K562 (cell line): ENCODE measurements around the gene TESK2. TPM values are rescaled to one million over a fixed set of nuclear protein-coding genes. Genes with fewer than 3 reads are reported as not detected.

Experiments used
- BACH1 ChIP-seq: fragments of 200-800 bp; sonication (Bioruptor generic); IDR thresholded peaks from 2 replicates; pipeline ENCODE4 v1.6.1; 2016; ENCODE audit warnings: missing genetic modification characterization, missing compliant biosample characterization
- BMI1 ChIP-seq: fragments of 150-350 bp; IDR thresholded peaks from 2 replicates; pipeline ENCODE4 v1.6.1; 2014; ENCODE audit warnings: low read length
- C11orf30 ChIP-seq: fragments of 450-650 bp; IDR thresholded peaks from 2 replicates; pipeline ENCODE4 v1.6.1; 2016; ENCODE audit warnings: low read depth, mild to moderate bottlenecking
- CC2D1A ChIP-seq: fragments of 450-650 bp; IDR thresholded peaks from 2 replicates; pipeline ENCODE4 v1.6.1; 2017; ENCODE audit warnings: mild to moderate bottlenecking
- CHD4 ChIP-seq: fragments of 200-600 bp; sonication (generic); IDR thresholded peaks from 3 replicates; pipeline ENCODE4 v1.6.1; 2012; ENCODE audit warnings: low read depth, mild to moderate bottlenecking, mixed read lengths, low read length, inconsistent platforms; ENCODE audit not compliant: insufficient read depth, insufficient replicate concordance, poor library complexity, severe bottlenecking
- EP400 ChIP-seq: fragments of 450-650 bp; IDR thresholded peaks from 2 replicates; pipeline ENCODE4 v1.6.1; 2017; ENCODE audit warnings: antibody characterized with exemption, mild to moderate bottlenecking, moderate library complexity
- HDAC2 ChIP-seq: fragments of 450-650 bp; IDR thresholded peaks from 2 replicates; pipeline ENCODE4 v1.6.1; 2016; ENCODE audit warnings: mild to moderate bottlenecking
- HDAC3 ChIP-seq: fragments of 450-650 bp; IDR thresholded peaks from 2 replicates; pipeline ENCODE4 v1.6.1; 2018; ENCODE audit warnings: borderline replicate concordance, mild to moderate bottlenecking, moderate library complexity; ENCODE audit not compliant: partially characterized antibody
- HDAC8 ChIP-seq: fragments of 450-650 bp; IDR thresholded peaks from 2 replicates; pipeline ENCODE4 v1.6.1; 2016; ENCODE audit warnings: mild to moderate bottlenecking, missing genetic modification characterization, moderate library complexity, missing compliant biosample characterization
- HMGN3 ChIP-seq: IDR thresholded peaks from 2 replicates; pipeline ENCODE4 v1.6.1; 2011; ENCODE audit warnings: borderline replicate concordance, low read depth, mild to moderate bottlenecking, mixed read lengths, low read length; ENCODE audit not compliant: insufficient read length; ENCODE audit errors: extremely low read depth
- KDM1A ChIP-seq, 2 experiments: fragments of 450-650 bp; IDR thresholded peaks; 2 replicates each; pipeline ENCODE4 v1.6.1; 2016; ENCODE audit warnings: mild to moderate bottlenecking in 2 of 2
- NFE2L1 ChIP-seq: fragments of 450-650 bp; IDR thresholded peaks from 2 replicates; pipeline ENCODE4 v1.6.1; 2016; ENCODE audit warnings: missing genetic modification characterization, low read depth, mild to moderate bottlenecking, missing compliant biosample characterization, moderate library complexity, borderline replicate concordance
- PRPF4 ChIP-seq: fragments of 200-400 bp; formaldehyde crosslinking; IDR thresholded peaks from one replicate; pipeline ENCODE4 v1.6.1; 2017; ENCODE audit warnings: low read length, low read depth, mild to moderate bottlenecking; ENCODE audit not compliant: insufficient read depth, poor library complexity, severe bottlenecking
- SETDB1 ChIP-seq: IDR thresholded peaks from one replicate; pipeline ENCODE4 v1.6.1; 2012; ENCODE audit warnings: low read length, control low read depth, inconsistent platforms
- SP2 ChIP-seq: IDR thresholded peaks from 2 replicates; pipeline ENCODE4 v1.6.1; 2011; ENCODE audit warnings: mild to moderate bottlenecking, low read depth, low read length, moderate library complexity; ENCODE audit not compliant: poor library complexity, severe bottlenecking; ENCODE audit errors: extremely low read depth
- TEAD2 ChIP-seq: fragments of 450-650 bp; IDR thresholded peaks from 2 replicates; pipeline ENCODE4 v1.6.1; 2016; ENCODE audit warnings: missing genetic modification characterization, control low read depth, missing compliant biosample characterization
- TRIM28 ChIP-seq: fragments of 450-650 bp; IDR thresholded peaks from 2 replicates; pipeline ENCODE4 v1.6.1; 2017
- VEZF1 ChIP-seq: fragments of 200-800 bp; sonication (Bioruptor generic); IDR thresholded peaks from 2 replicates; pipeline ENCODE4 v1.6.1; 2017; ENCODE audit warnings: missing genetic modification characterization, missing compliant biosample characterization
- ZC3H11A ChIP-seq: IDR thresholded peaks from 2 replicates; pipeline ENCODE4 v1.6.1; 2012; ENCODE audit warnings: low read depth, low read length, improper control_type of control experiment
- ZNF134 ChIP-seq: fragments of 250-450 bp; sonication (Bioruptor Pico); conservative IDR thresholded peaks from 2 replicates; pipeline ENCODE4 v1.4.0; 2020
- ZNF224 ChIP-seq: sonication (generic); formaldehyde crosslinking; IDR thresholded peaks from 2 replicates; pipeline ENCODE4 v1.8.0; 2022; ENCODE audit warnings: mild to moderate bottlenecking, missing genetic modification reagents
- ZNF347 ChIP-seq: fragments of 450-650 bp; formaldehyde crosslinking; IDR thresholded peaks from 2 replicates; pipeline ENCODE4 v1.4.0; 2020; ENCODE audit warnings: low read depth, mild to moderate bottlenecking, moderate library complexity
- ZNF561 ChIP-seq: fragments of 450-650 bp; formaldehyde crosslinking; conservative IDR thresholded peaks from 2 replicates; pipeline ENCODE4 v1.4.0; 2020; ENCODE audit warnings: mild to moderate bottlenecking, moderate library complexity
- polyA plus RNA-seq, 8 experiments: library from polyadenylated mRNA; depleted of rRNA in 4 of 8; stranded (reverse) in 5 of 8; unstranded in 3 of 8; fragments of >200 nt; fragmentation: Nextera tagmentation in 2 of 8; fragmentation: Illumina TruSeq in 1 of 8; extraction: Ambion mirVana in 2 of 8; extraction: Trizol in 1 of 8; gene quantifications; 2 replicates each; pipeline versions ENCODE4 v1.2.1 to v1.2.3, GENCODE V29; 2011 to 2014; ENCODE audit warnings: inconsistent platforms in 1 of 8, missing spikeins in 1 of 8
- total RNA-seq, 7 experiments: library from RNA; depleted of rRNA in 6 of 7; stranded (reverse); fragments of >200 nt in 6 of 7; fragmentation: Illumina TruSeq in 2 of 7; extraction: Trizol in 2 of 7; gene quantifications; 2 replicates each; pipeline versions ENCODE4 v1.2.1 to v1.2.3, GENCODE V29; 2011 to 2021; ENCODE audit warnings: low replicate concordance in 1 of 7
- TF ChIP-seq, protein P1 (sequence below): fragments of 450-650 bp; formaldehyde crosslinking; IDR thresholded peaks from 2 replicates; pipeline ENCODE4 v1.4.0; 2020; ENCODE audit warnings: mild to moderate bottlenecking, moderate library complexity
- TF ChIP-seq, protein P2 (sequence below), 2 experiments: fragments of 450-650 bp; conservative IDR thresholded peaks; 2 replicates each; pipeline ENCODE4 v1.6.1; 2017; ENCODE audit warnings: mild to moderate bottlenecking in 2 of 2, moderate library complexity in 2 of 2

TESK2 gene
- total and polyA plus RNA-seq, 9 of the 15 experiments (the other 6 are each of a cell fraction or from before 2014, with no cell fraction given) = 1.6 to 5.3 (median 3.7) TPM

- TF ChIP-seq VEZF1 (CRISPR knock-in tag) = peak; percentile 57; the same call in 1 of the 2 replicates
- TF ChIP-seq ZNF224 (CRISPR knock-in tag) = no peak
- TF ChIP-seq SETDB1 = no peak
- no peak; the same call in 1 of the 2 replicates for TF ChIP-seq EP400
- no peak for TF ChIP-seq NFE2L1
- TF ChIP-seq ZC3H11A = no peak
- no peak for TF ChIP-seq PRPF4
- TF ChIP-seq CC2D1A = no peak
- no peak for TF ChIP-seq ZNF561
- TF ChIP-seq KDM1A (IDR thresholded peaks at IDR 0.05) = 0 out of 4 replicates have a peak, but pooled peaks of 1 of the 2 experiments have one; percentile 14
- no peak for TF ChIP-seq ZNF134
- no peak for TF ChIP-seq CHD4
- no peak for TF ChIP-seq HDAC2
- no peak for TF ChIP-seq HMGN3
- TF ChIP-seq ZNF347 (CRISPR knock-in tag) = no peak
- no peak for TF ChIP-seq C11orf30
- TF ChIP-seq TEAD2 (tag) = 0 out of 2 replicates have a peak, but pooled peaks have one; percentile 38
- TF ChIP-seq TRIM28 = no peak
- TF ChIP-seq, protein P1, sequence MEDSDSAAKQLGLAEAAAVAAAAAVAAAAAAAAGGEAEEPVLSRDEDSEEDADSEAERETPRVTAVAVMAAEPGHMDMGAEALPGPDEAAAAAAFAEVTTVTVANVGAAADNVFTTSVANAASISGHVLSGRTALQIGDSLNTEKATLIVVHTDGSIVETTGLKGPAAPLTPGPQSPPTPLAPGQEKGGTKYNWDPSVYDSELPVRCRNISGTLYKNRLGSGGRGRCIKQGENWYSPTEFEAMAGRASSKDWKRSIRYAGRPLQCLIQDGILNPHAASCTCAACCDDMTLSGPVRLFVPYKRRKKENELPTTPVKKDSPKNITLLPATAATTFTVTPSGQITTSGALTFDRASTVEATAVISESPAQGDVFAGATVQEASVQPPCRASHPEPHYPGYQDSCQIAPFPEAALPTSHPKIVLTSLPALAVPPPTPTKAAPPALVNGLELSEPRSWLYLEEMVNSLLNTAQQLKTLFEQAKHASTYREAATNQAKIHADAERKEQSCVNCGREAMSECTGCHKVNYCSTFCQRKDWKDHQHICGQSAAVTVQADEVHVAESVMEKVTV (CRISPR knock-in tag) = no peak
- no peak for TF ChIP-seq HDAC3
- no peak for TF ChIP-seq SP2
- TF ChIP-seq BACH1 (tag) = peak; percentile 36; the same call in 1 of the 2 replicates
- TF ChIP-seq, protein P2, sequence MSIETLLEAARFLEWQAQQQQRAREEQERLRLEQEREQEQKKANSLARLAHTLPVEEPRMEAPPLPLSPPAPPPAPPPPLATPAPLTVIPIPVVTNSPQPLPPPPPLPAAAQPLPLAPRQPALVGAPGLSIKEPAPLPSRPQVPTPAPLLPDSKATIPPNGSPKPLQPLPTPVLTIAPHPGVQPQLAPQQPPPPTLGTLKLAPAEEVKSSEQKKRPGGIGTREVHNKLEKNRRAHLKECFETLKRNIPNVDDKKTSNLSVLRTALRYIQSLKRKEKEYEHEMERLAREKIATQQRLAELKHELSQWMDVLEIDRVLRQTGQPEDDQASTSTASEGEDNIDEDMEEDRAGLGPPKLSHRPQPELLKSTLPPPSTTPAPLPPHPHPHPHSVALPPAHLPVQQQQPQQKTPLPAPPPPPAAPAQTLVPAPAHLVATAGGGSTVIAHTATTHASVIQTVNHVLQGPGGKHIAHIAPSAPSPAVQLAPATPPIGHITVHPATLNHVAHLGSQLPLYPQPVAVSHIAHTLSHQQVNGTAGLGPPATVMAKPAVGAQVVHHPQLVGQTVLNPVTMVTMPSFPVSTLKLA (conservative IDR thresholded peaks at IDR 0.05) = no peak
- TF ChIP-seq HDAC8 (tag) = 0 out of 2 replicates have a peak, but pooled peaks have one; percentile 55
- no peak for TF ChIP-seq BMI1
These were observed 80.0 kb downstream of the TESK2 start (continued) for GRCh38 chr1:45410850-45411509.
